Fibroblast of skin of back (primary cell): ENCODE data around the gene TGFBR3L.
"Not testable (repeated sequence)": the region's sequence is repeated elsewhere in the genome, so short reads cannot be mapped to it uniquely, and the experiment has no call there.

Experiments used
- DNase-seq: peaks from one replicate; pipeline ENCODE4 v3.0.0-alpha.2; 2013

TGFBR3L gene

GRCh38 chr19:7917267-7918061 lies 2.8 kb downstream of the TGFBR3L start:
- DNase-seq = peak; percentile 55

GRCh38 chr19:7918062-7918614 lies 3.5 kb downstream of the TGFBR3L start:
- DNase-seq = not testable (repeated sequence)

DNA sequence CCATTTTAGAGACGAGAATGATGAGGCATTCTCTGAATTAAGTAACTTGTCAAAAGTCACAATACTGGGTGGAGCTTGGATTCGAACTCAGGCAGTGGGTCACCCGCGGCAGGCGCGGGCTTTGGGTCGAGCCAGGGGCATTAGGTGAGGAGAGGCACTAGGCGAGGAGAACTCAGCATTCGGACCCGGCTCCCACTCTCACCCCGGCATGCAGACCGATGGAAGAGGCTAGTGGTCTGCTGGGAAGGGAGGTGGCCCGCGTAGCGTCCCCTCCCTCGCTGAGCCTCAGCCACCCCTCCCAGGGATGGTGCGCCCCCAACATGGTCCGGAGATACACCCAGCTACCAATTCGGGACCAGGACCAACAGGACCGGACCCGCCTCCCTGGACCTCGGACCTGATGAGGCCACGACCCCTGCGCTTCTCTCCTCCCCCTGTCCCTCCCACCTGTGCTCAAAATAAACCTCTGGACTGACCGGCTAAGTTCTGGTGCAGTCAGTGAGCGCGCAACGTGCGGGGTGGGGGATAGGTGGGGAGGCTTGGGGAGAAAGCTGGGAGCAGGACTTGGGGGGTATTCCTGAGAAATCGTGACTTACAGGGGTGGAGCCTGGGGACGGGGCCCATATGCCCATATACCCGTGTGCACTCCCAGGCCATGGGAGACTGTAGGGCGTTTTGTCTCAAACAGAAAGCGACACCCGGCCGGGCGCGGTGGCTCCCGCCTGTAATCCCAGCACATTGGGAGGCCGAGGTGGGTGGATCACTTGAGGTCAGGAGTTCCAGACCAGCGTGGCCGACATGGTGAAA lies 4.2 kb downstream of the TGFBR3L start:
- no peak for DNase-seq

DNA sequence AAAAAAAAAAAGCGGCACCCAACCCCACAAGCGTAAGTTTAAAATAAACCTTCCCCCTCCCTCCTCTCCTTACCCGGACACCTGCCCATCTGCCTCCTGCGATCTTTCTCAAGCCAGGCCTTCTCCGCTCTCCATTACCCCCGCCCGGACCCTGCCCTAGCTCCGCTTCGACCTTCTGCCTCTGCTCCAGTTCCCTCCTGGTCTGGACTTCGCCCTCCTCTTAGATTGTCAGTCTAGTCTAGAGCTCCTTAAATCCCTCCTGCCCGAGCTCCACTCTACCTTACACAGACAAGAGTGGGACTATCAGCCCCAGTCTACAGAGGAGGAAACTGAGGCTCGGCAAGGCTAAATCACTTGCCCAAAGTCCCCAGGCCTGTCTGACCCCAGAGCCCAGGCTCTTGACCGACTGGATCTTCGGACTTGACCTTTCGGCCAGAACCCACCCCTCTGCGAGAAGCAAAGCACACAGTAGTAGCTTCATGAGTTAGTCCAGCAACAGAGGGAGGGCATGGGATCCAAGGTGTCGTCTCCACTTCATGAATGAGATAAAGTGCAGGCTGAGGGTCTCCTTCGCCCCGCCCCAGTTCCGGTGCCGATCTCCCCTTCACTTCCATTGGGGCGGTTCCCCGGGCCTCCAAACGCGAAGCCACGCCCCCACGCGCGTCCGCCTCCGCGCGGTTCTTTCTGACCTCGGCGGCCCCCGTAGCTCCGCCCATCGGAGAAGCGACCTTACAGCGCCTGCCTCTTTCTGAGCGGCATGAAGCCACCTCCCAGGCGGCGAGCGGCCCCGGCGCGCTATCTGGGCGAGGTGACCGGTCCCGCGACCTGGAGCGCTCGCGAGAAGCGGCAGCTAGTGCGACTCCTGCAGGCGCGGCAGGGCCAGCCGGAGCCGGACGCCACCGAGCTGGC lies 5.2 kb downstream of the TGFBR3L start, which contains the start of gene SNAPC2:
Gene SNAPC2, plus strand, starts transcription at position 729 of the 909 bp plus-strand sequence. Its CDS starts 29 bp downstream, at position 758.
- peak; percentile 94 for DNase-seq

DNA sequence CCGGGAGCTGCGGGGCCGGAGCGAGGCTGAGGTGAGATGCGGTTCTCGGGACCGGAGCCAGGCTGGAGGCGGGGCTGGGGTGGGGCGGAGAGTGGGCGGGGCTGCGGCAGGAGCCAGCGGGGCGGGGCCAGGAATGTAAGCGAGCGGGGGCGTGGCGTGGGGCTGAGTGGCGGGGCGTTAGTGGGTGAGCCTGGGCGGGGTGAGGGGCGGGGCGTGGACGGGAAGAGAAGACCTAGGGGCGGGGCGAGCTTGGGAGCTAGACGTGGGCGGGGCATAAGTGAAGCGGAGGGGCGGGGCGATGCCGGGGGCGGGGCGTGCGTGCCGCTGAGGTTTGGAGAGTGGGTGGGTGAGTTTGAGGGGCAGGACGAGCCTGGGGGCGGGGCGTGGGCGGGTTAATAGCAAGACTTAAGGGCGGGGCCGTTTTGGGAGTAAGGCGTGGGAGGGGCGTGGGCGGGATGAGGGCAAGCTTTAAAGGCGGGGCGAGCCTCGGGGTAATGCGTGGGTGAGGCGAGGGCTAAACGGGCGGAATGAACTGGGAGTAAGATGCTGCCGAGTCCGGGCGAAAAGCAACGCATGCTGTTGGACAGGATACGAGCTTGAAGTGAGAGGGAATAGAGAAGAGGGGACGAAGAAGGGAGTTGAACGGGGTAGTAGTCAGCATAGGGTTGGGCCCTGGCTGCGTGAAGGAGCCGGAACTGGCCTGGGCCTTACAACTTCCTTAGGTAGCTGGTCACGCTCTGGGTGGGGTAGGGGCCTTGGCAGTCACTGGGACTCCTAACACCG lies 6.1 kb downstream of the TGFBR3L start:
- DNase-seq = peak; percentile 95

GRCh38 chr19:7921302-7921966 lies 6.8 kb downstream of the TGFBR3L start:
- DNase-seq = no peak

DNA sequence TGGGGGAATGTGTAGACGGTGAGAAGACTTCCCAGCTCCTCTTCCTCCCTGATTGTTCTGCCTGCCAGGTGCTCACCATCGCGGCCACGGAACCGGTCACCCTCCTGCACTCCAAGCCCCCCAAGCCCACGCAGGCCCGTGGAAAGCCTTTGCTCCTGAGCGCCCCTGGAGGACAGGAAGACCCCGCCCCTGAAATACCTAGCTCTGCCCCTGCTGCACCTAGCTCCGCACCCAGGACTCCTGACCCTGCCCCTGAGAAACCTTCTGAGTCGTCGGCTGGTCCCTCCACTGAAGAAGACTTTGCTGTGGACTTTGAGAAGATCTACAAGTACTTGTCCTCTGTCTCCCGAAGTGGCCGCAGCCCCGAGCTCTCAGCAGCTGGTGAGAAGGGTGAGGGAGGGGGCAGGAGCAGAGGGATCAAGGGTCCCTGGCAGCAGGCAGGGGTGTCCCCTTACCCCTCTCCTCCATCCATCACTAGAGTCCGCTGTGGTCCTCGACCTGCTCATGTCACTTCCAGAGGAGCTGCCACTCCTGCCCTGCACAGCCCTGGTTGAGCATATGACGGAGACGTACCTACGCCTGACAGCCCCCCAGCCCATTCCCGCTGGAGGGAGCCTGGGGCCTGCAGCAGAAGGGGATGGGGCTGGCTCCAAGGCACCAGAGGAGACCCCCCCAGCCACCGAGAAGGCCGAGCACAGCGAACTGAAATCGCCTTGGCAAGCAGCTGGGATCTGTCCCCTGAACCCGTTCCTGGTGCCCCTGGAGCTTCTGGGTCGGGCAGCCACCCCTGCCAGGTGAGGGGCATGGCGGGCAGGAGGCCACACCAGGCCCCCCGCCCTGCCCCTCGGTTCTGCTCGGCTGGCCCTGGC lies 7.6 kb downstream of the TGFBR3L start:
- no peak for DNase-seq

DNA sequence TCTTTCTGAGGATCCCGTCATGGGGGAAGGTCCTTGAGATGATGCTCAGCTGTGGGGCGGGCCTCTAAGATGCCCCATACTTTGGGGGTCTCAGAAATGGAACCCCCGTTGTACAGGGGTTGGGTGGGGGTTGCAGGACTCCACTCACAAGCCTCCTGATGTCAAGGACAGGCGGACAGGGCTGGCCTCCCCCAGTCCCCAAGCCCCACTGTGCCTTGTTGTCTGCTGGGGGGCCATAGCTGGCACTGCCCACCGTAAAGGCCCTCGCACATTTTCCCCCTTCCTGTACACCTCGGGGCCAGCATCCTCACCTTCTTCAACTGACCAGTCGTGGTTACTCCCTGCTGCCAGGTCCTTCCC lies 8.2 kb downstream of the TGFBR3L start:
- DNase-seq = no peak

- DNase-seq = no peak
These were observed 8.9 kb downstream of the TGFBR3L start for GRCh38 chr19:7923295-7924191.

DNA sequence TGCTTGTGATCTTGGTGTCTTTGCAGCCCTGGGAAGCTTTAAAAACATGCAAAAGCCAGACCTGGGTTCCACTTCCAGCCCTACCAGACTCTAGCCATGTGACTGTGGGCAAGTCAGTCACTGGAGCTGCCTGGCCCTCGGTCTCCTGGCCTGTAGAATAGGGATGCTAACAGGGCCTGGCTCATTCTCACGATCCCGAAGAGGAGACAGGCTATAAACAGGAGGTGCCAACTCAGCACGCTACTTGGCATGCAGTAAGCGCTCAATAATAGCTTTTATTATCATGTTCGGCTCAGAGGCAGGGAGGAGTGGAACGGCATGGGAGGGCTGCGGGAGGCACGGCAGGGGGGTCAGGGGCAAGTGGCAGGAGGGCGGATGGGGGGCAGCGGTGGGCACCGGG lies 9.6 kb downstream of the TGFBR3L start:
- DNase-seq = no peak

- DNase-seq = no peak
These were observed 10.1 kb downstream of the TGFBR3L start for GRCh38 chr19:7924651-7925170.

DNA sequence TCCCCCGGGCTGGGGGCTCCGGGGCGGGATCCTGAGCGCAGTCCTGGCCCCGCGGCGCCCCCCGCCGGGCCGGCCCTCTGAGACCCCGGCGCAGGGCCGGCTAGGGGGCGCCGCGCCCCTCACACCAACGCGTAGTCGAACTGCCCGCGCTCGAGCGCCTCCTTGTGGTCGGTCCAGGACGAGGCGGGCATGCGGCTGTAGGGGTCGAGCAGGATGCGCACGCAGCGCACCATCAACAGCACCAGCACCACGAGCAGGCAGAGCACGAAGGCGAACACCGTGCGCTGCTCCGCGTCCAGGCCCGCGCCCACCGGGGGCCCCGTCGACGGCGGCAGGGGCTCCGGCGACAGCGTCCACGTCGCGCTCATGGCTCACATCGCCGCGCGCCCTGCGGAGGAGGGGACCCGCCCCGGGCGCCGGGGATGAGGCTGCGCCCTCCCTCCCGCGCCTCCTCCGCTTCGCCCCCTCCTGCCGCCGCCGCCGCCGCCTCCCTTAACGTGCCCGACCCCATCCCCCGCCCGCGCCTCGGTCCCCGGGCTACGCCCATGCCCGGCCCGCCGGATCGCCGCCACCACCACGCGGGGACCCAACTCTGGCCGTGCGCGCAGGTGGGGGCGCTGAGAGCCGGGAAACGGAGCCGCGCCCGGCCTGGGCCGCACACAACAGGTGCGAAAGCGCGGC lies 10.7 kb downstream of the TGFBR3L start:
- DNase-seq = peak; percentile 75

- peak; percentile 55 for DNase-seq
These were observed 11.5 kb downstream of the TGFBR3L start, which contains the start of gene CTXN1 for GRCh38 chr19:7926021-7926726. CTXN1 (minus strand) TSS chr19:7926135; CDS start chr19:7925538, 597 bp downstream.

DNA sequence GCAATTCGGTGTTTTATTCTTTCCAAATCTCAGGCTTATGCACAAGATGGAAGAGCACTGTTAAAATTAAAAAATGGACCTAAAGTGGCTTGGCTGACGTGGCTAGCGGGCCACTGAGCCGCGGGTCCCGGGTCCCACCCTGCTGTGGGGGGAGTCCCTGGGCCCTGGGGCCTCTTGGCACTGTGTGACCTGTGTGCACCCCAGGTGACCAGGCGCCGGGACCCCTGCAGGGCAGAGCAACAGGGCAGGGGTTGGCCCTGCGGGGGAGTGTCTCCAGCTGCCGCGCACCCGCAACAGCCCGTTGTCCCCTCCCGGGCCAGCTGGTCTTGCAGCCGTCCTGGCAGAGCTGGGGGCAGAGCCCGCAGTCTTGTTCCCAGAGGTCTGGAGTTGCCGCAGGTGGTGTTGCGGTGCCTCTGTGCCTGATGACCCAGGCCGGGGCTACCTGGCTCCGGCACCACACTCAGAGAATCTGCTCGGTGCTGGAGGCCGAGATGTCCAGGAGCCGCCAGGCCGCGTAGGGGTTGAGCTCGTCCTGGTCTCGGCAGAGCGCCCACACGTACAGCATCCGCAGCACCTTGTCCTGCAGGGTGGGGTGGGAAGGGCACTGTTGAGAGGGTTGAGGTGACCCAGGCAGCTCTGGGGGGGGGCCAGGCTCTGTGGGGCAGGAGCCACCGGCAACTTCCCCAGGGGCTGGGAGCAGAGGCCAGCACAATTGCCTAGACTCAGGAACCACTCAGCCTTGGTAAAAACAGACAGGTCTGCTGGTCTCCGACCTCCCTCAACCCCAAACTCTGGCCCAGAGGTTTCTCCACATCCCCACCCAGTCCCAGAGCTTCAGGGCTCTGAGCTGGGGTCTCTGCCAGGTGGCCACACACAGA lies 12.3 kb downstream of the TGFBR3L start:
- DNase-seq = no peak

- no peak for DNase-seq
These were observed 13.1 kb downstream of the TGFBR3L start for GRCh38 chr19:7927605-7928333.
